Astrocyte (in vitro differentiated cells and primary cell): ENCODE results near the gene NUDT4B.
"Not testable (repeated sequence)": the region's sequence is repeated elsewhere in the genome, so short reads cannot be mapped to it uniquely, and the experiment has no call there.

ENCODE experiments used
- CTCF ChIP-seq: IDR thresholded peaks from 2 replicates; pipeline ENCODE4 v1.5.1; 2011; ENCODE audit warnings: low read depth, mild to moderate bottlenecking, inconsistent platforms, low read length, moderate library complexity; ENCODE audit not compliant: insufficient read depth
- EZH2 ChIP-seq: IDR thresholded peaks from 2 replicates; pipeline ENCODE4 v1.6.1; 2012; ENCODE audit warnings: mild to moderate bottlenecking, low read length, inconsistent platforms; ENCODE audit not compliant: insufficient read depth

- not testable (repeated sequence) for TF ChIP-seq CTCF, EZH2
These were observed 23.7 kb upstream of the NUDT4B start for GRCh38 chr1:148724872-148725271.
